Measurements from ENCODE around the gene UBAC2. TPM values are rescaled to one million over a fixed set of nuclear protein-coding genes. Genes with fewer than 3 reads are reported as not detected.
"Not testable (repeated sequence)": the region's sequence is repeated elsewhere in the genome, so short reads cannot be mapped to it uniquely, and the experiment has no call there.

UBAC2 gene
- total RNA-seq, 1 experiment from 2014 or later, result 52.4 TPM

- no peak for DNase-seq (ENCODE audit: low read depth)
Observed at GRCh38 chr13:99231721-99232120, 31.1 kb downstream of the UBAC2 start.

GRCh38 chr13:99237981-99238662 is 37.5 kb downstream of the UBAC2 start:
- no peak for DNase-seq (ENCODE audit: low read depth)

GRCh38 chr13:99246100-99246499 is 45.4 kb downstream of the UBAC2 start:
- no peak for DNase-seq (ENCODE audit: low read depth)

GRCh38 chr13:99249178-99249577 is 48.5 kb downstream of the UBAC2 start:
- not testable (repeated sequence) for DNase-seq (ENCODE audit: low read depth)

- DNase-seq (ENCODE audit: low read depth), result not testable (repeated sequence)
Observed at GRCh38 chr13:99249606-99250005, 49.0 kb downstream of the UBAC2 start.

- DNase-seq (ENCODE audit: low read depth), result no peak
Observed at GRCh38 chr13:99250982-99251825, 50.5 kb downstream of the UBAC2 start.

- no peak for DNase-seq (ENCODE audit: low read depth)
Observed at GRCh38 chr13:99251921-99252320, 51.3 kb downstream of the UBAC2 start.

- DNase-seq (ENCODE audit: low read depth), result no peak
Observed at GRCh38 chr13:99254830-99255229, 54.2 kb downstream of the UBAC2 start.

- DNase-seq (ENCODE audit: low read depth), result no peak
Observed at GRCh38 chr13:99255271-99255670, 54.6 kb downstream of the UBAC2 start.

- no peak for DNase-seq (ENCODE audit: low read depth)
Observed at GRCh38 chr13:99256283-99256682, 55.6 kb downstream of the UBAC2 start.

GRCh38 chr13:99256709-99257108 is 56.1 kb downstream of the UBAC2 start:
- DNase-seq (ENCODE audit: low read depth), result no peak

GRCh38 chr13:99257291-99257690 is 56.6 kb downstream of the UBAC2 start:
- DNase-seq (ENCODE audit: low read depth), result no peak

GRCh38 chr13:99258210-99258860 is 57.7 kb downstream of the UBAC2 start, which contains the start of gene GPR18:
Gene GPR18, minus strand, starts transcription at chr13:99258379. Its CDS starts 2,507 bp downstream, at chr13:99255872.
- no peak for DNase-seq (ENCODE audit: low read depth)

GRCh38 chr13:99258946-99259345 is 58.3 kb downstream of the UBAC2 start:
- DNase-seq (ENCODE audit: low read depth), result no peak

GRCh38 chr13:99260216-99260615 is 59.6 kb downstream of the UBAC2 start:
- DNase-seq (ENCODE audit: low read depth), result no peak

GRCh38 chr13:99261059-99261458 is 60.4 kb downstream of the UBAC2 start:
- no peak for DNase-seq (ENCODE audit: low read depth)

- no peak for DNase-seq (ENCODE audit: low read depth)
Observed at GRCh38 chr13:99263126-99263785, 62.6 kb downstream of the UBAC2 start.

GRCh38 chr13:99264051-99264450 is 63.4 kb downstream of the UBAC2 start:
- DNase-seq (ENCODE audit: low read depth), result no peak

GRCh38 chr13:99265162-99265800 is 64.6 kb downstream of the UBAC2 start:
- peak; percentile 9 for DNase-seq (ENCODE audit: low read depth)

GRCh38 chr13:99265821-99266426 is 65.3 kb downstream of the UBAC2 start:
- DNase-seq (ENCODE audit: low read depth), result peak; percentile 47

- peak; percentile 84 for DNase-seq (ENCODE audit: low read depth)
Observed at GRCh38 chr13:99266827-99267226, 66.2 kb downstream of the UBAC2 start.

Data from HT1080 (cell line).